Femur (tissue), 1 donor: ENCODE results near the gene KIFC3.
"Not testable (repeated sequence)": the region's sequence is repeated elsewhere in the genome, so short reads cannot be mapped to it uniquely, and the experiment has no call there.

Experiments
- DNase-seq: peaks from one replicate; pipeline ENCODE4 v3.0.0-alpha.2; 2017

KIFC3 gene

DNA sequence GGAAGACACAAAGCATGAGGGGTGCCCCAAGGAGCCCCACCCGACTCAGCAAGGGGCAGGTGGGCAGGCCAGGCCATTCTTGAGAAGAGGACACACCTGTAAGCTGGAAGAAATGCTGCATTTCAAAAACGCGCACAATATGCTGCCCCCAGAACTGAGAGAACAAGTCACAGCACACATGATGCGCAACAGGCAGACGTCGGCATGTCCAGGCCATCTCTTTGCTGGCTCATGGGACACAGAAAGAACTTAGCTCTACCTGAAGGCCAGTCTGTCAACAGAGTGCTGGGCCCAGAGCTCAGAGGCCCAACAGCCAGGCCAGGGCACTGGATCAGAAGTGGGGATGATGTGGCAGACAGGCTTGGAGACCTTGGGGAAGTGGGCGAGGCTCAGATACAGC, 18.0 kb downstream of the KIFC3 start:
- no peak for DNase-seq

DNA sequence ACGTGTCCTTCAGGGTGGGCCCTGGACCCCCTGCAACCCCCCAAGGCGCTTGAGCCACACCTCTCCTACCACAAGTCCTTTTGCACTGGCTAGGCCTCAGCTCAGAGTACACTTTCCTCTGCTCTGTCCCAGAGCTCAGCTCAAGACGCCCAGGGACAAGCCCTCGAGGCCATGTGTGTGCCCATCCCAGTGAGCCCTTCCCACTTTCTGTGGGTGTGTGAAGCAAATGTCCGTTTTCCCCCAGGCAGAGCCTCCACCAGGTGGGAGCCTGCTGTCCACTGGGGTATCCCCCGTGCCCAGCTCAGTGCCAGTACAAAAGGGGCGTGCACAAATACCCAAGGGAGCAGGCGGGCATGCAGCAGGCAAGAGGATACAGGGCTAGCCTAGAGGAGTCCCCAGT, 18.4 kb downstream of the KIFC3 start:
- DNase-seq, result no peak

DNA sequence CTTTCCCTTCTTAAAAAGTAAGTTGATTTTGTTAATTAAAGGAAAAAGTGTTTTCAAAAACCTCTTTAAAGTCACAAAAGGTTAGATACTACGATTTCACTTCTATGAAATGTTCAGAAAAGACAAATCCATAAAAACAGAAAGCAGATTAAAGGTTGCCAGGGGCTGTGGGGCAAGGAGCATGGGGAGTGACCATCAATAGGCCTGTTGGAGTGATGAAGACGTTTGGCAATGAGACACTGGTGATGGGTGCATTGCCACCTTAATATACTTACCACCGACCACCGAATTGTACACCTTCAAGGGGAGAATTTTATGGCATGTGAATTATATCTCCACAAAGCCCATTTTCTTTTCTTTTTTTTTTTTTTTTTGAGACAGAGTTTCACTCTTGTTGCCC, 19.2 kb downstream of the KIFC3 start:
- DNase-seq, result no peak

DNA sequence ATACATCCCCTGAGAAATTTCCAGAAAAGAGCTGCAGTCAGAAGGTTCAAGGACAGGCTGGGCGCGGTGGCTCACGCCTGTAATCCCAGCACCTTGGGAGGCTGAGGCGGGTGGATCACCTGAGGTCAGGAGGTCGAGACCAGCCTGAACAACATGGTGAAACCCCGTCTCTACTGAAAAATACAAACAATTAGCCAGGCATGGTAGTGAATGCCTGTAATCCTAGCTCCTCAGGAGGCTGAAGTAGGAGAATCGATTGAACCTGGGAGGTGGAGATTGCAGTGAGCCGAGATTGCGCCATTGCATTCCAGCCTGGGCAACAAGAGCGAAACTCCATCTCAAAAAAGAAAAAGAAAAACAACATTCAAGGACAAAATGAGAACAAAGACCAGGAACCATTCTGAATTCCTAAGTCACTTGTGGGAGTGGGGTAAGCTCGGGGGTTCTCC, 19.7 kb downstream of the KIFC3 start:
- not testable (repeated sequence) for DNase-seq

DNA sequence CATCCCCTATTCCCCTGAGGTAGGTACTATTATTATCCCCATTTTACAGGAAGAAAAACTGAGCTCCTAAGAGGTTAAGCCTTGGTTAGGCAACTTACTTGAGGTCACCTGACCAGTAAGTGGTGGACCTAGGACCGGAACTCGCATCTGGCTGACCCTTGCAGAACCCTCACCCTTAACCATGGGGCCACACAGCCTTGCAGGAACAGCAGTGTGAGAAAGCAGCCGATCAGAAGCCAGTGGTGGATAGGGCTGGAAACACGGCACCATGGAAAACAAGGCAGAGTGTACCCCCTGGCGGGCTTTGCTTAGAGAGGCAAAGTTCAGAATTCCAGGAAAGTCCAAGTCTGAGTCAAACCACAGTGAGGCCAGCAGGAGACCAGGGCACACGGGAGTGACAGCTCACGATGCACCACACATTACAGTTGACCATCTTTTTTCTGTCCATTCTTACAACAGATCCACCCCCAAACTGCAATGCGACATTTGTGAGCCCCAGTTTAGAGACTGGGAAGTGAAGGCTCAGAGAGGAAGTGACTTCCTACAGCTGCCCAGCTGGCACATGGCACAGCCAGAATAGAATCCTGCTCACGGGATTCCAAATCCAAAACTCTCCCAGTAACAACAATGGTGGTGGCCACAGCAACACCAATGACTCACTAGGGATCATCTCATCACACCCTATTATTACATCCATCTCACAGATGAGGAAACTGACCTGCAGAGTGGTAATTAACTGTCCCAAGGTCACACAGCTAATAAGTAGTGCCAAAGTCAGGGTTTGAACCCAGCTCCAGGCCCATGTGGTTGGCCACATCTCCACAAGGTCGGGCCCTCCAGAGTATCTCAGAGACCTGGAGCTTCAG, 20.3 kb downstream of the KIFC3 start:
- no peak for DNase-seq

DNA sequence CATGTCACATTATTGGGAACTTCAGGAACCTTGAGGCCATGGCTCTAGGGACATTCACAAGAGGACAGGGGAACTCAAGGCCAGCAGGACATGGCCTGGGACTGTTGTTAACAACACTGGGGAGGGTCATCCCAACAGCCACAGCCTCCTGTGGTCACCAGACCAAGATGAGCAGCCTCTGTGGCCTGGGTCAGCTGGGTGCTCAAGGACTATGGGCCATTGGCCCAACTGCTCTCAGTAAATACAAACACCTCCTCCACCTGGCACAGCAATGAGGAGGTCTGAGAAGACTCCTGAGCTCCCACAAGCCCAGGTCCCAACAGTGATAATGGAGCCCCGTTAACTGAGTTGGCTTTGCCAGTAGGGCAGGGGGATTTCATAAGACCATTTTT, 20.9 kb downstream of the KIFC3 start:
- DNase-seq, result no peak

DNA sequence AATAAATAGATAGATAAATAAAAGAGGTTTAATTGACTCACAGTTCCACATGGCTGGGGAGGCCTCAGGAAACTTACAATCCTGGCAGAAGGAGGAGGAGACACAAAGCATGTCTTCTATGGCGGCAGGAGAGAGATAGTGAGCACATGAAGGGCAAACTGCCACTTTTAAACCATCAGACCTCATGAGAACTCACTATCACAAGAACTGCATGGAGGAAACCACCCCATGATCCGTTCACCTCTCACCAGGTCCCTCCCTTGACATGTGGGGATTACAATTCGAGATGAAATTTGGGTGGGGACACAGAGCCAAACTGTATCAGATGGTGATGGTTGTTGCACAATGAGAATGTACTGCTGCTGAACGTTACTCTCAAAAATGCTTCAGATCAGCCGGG, 22.5 kb downstream of the KIFC3 start:
- not testable (repeated sequence) for DNase-seq

DNA sequence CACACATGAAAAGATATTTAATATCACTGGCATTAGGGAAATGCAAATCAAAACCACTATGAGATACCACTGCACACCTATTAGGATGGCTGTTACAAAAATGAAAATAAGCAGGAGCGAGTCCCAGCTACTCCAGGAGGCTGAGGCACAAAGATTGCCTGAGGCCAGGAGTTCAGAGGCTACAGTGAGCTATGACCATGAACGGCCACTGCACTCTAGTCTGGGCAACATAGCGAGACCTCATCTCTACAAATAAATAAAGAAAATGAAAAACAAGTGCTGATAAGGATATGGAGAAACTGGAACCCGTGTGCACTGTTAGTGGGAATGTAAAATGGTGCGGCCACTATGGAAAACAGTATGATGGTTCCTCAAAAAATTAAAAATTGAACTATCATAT, 23.6 kb downstream of the KIFC3 start:
- DNase-seq, result no peak

DNA sequence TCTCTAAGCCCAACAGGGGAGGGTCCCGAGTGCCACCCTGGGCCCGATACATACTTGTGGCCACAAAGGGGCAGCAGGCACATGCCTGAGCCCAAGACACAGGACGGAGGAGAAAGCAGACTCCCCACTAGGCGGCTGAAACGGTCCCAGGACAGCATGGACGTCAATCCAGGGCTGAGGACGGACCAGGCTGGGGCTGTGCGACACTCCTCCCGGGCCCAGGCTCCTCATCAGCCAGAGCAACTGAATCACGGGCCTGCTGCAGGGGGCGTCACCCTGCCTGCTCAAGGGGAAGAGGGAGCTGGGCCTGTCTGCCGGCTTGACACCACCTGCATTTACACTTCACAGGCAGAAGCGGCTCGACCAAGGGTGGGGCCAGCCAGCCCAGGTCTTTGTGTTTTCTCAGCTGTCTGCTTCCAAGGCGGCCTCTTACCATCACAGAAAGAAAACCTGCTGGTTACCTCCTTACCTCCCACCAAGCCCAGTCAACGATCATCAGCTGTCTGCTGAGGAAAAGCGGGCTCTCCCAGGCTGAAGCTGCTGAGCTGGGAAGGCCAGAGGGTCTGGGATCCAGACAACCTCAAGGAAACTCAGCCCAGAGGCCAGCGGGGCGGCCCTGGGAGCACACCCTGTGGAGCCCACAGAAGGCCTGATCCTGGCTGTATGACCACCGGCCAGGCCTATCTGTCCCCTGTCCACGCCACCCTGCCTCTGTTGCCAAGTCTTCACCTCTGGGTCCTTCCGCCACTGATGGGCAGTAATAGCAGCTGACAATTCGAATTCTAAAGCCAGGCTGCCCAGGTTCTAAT, 26.4 kb downstream of the KIFC3 start:
- peak; percentile 57 for DNase-seq

DNA sequence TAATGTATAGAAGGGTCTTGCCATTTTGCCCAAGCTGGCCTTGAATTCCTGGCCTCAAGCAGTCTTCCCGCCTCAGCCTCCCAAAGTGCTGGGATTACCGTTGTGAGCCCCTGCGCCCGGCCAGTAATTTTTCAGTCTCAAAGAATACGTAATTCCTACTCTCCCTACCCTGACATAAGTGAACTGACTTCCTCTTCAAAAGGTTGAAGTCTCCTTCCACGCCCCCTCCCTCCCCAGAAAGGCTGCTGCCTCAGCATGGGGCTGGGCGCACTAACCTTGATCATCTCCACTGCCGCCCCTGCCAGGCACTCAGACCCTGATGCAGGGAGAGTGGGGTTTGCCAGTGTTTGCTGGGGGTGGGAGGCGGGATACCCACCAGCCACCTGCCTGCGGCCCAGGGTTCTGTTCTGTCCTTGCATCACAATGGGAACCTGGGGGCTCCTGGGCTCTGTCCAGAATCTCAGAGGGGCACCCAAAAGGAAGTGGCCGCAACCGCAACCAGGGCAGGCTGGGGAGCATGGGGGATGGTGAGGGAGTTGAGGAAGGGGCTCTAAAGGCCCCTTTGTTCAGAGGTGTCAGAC, 27.5 kb downstream of the KIFC3 start:
- DNase-seq, result no peak

DNA sequence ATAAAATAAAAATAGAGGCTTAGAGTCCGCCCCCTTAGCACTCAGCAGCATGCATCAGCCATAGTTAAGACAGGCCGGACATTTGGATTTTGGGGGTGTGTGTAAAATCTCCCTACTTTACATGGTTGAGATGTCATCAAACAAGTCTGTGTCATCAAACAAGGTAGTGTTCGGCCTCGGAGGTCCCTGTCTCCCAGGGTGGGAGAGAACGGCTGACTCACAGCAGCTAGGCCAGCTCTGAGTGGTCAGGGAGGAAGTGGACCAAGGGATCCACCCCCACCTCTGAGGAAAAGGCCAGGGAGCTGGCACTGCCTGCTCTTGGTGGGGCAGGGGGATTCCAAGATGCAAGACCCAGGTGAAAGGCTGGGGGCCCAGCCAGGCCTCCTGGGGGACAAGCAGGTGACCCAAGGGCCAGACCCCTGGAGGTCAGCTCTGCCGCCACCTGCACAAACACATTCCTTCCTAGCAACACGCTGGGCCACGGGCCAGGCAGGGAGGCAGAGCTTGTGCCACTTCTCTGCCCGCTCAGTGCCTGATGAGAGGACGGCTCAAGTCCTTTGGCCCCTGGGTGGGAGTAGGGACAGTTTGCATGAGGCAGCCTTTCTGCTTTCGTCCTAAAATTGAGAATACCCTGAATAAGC, 28.5 kb downstream of the KIFC3 start:
- DNase-seq, result no peak

DNA sequence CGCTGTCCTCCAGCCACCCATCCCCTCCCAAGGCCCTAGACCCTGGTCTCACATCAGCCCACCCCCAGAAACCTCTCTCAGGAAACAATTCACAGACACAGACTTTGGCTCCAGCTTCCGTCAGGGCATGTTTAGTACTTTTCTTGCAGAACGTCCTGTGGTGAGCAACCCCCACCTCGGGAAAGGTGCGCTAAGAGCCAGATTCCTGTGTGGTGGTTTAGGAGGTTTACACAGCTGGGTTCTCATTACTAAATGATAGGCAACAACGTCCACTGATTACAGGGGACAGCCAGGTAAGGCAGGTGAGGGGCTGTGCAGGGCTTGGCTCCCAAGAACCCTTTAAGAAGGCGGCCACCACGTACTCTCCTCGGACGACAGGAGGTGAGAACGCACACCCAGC, 29.3 kb downstream of the KIFC3 start:
- DNase-seq, result no peak

DNA sequence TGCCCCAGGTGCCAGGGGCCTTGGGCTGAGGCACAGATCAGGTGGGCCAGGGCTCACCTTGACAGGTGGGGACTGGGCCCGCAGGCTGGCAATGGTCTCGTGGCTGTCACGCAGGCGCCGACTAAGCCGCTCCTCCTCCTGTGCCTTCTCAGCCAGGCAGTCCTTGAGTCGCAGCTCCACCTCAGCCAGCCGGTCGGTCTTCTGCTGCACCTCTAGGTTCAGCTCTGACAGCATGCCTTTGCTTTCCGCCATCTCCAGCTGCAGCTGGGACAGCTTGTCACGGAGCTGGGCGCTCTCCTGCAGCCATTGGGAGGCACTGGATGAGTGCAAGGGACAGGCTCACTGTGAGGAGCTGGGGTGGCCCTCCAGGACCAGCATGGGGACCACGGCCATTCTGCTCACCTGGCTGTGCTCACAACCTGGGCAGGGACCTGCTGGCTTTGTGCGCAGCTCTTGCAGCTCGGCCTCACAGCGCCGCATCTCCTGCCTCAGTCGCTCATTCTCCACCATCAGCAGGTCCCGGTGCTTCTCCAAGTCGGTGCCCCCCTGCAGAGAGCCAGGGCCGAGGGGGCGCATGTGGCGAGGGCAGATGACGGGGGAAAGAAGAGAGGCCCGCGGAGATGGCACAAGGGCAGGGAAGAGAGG, 31.0 kb downstream of the KIFC3 start:
- no peak for DNase-seq

DNA sequence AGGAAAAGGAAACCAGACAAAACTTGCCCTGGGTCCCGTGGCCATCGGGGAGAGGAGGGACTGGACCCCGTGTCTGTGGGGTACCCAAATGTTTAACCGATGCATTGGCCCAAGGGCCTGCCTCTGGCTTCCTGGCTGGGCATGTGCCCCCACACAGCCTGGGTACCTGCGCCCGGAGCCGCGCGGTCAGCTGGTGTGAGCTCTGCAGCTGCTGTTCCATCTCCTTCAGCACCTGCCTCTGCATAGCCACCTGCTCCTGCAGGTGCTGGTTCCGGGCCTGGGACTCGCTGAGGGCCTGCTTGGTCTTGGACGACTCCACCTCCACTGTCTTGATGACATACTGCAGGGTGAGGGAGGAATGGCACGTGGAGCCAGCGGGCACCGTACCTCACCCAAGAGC, 31.9 kb downstream of the KIFC3 start:
- DNase-seq, result no peak

DNA sequence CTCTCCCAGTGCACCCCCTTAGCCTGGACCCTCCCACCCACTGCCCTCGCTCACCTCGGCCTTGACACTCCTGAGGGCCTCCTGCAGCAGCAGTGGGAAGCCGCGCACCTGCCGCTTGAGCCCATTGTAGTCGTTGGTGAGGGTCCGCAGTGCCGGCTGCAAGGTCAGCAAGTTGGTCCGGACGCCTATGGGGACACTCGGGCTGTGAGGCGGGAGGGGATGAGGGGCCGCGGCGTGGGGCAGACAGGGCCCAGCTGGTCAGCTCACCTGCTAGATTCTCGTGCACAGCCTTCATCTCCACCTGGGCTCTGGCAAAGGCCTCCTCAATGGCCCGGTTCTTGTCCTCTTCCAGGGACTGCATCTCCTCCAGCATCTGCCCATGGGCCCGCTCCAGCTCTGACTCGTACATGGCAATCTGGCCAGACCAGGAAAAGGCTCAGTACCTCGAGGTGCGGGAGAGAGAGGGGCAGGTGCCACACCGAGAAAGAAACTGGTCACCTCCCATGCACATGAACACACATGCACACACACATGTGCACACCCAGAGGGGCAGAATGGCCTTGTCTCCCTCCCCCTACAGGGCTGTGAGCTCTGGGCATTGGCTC, 32.6 kb downstream of the KIFC3 start:
- no peak for DNase-seq

DNA sequence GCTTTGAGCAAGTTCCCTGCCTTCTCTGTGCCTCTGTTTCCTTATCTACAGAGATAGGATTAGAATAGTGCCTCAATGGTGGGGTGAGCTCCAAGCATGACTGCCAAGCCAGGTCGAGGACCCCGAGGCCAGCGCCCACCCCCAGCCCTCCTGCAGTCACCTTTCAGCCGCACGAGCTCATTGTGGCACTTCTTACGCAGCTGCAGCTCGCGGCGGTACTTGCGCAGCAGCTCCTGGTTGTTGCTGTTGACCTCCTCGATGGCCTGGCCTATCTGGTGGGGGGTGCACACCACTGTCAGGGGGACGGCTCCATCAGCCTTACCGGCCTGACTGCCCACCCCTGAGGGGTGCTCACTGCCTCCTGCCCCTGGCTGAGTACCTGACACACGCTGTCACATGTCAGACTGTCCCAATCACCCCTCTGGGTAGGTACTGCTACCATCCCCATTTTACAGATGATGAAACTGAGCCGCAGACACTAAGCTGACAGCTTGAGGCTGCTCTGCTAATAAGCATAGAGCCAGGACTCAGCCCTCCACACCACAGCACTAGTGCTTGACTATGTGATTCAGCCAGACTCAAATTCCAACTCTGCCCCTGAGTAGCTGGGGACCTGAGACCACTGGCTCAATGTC, 35.5 kb downstream of the KIFC3 start:
- no peak for DNase-seq

DNA sequence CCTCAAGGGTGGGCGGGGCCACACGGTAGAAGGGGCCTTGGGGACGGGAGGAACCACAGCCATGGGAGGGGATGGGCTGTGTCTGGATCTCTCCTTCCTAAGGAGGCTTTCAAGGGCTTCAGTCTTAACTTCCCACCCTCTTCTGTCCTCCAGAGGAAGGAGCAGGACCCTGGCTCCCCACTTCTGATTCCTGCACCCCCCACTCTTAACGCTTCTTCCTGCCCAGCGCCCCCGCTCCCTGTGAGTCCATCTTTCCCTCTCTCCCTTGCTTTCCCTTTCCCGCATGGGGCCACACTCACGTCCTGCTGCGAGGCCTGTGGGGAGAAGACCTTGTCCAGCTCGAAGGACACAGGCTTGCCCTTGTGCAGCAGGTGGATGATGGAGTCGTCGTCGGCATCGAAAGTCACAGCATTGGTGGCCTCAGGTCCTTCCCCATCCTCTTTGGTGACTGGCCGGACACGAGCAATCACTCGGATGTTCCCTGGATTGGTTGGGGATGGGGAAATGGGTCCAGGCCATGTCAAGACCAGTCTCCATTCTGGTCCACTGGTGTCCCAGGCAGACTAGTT, 37.0 kb downstream of the KIFC3 start:
- DNase-seq, result no peak

DNA sequence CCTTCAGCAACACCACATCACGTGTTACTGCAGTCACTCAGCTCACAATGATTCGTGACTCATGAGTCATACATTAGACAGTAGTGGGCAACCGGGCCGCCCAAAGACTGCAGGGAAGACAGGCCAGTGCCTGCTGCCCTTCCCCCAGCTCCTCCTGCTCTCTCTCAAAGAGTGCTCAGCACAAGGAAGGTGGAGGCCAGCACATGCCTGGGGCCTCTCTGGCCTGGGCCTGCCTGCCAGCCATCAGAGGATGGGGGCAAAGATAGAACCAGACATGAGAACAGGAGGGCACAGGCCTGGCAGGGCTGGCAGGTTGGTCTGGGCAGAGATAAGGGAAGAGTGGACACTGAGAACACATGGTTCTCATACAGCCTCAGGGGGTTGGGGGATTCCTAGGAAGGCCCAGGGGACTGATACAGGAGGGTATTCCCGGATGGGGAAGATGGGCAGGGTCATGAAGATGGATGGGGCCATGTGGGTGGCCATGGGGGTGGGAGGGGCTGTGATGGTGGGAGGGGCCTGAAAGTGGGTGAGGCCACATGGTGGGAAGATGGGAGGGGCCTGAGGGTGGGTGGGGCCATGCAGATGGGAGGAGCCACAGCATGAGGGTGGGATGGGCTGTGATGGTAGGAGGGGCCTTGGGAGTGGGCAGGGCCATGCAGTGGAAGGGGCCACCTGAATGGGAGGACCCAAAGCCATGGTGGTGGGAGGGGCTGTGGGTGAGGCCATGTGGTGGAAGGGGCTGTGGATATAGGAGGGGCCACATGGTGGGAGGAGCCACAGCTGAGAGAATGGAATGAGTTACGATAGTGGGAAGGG, 37.7 kb downstream of the KIFC3 start:
- no peak for DNase-seq

DNA sequence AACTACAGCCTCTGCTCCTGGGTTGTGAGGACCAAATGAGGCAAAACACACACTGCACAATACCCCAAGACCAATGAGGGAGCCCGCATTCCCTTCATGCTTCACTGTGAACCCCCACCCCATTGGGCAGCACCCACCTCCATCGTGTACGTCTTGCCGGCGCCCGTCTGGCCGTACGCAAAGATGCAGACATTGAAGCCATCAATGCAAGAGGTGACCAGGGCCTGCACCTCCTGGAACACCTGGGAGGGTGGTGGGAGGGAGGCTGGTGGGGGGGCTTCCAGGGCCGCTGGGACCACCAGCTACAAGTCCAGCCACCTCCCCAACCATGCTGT, 38.3 kb downstream of the KIFC3 start:
- DNase-seq, result no peak

DNA sequence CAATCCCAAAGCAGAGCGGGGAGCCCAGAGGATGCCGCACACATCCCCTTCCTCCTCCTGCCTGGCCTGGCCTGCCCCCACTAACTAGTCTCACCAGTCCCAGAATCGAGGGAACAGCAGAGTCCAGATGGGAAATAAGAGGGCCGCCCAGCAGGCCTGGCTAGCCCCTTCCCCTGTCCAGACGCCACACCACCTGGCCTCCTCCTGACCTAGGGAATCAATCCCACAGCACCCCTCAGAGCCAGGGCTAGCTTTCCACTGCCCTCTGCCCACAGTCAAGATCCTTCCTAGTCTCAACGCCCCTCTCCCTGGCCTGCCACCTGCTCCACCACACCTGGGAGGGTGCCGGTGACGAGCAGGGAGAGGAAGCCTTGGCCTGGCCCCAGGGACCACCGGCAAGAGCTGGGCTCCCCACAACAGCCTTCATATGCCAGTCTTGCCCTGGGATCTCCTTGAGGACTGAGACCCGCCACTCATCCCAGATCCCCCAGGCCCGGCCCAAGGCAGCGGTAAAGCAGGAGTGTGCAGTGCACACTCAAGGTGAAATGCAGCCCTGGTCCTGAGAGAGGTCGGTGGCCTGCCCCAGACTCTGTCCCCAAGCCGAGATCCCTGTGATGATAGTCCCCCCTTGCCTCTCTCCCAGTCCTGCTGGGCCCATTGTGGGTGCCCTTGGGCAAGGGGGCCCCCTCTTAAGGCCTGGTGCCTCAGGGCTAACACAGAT, 38.8 kb downstream of the KIFC3 start:
- no peak for DNase-seq
